Tongue (tissue), 2 donors: Measurements from ENCODE around the gene PYURF. TPM values are rescaled to one million over a fixed set of nuclear protein-coding genes. Genes with fewer than 3 reads are reported as not detected.

Experiments
- DNase-seq: peaks from one replicate; pipeline ENCODE4 v3.0.0-alpha.2; 2015
- total RNA-seq: library from RNA; depleted of rRNA; stranded (reverse); fragments of >200 nt; gene quantifications from one replicate; pipeline ENCODE4 v1.2.3, GENCODE V29; 2014

The PYURF gene
- total RNA-seq, 1 donor from 2014 or later = 73.1 TPM

GRCh38 chr4:88511236-88511635 is 12.3 kb downstream of the PYURF start:
- no peak for DNase-seq

- no peak for DNase-seq
Measured at GRCh38 chr4:88503344-88503743, 20.2 kb downstream of the PYURF start.

- no peak for DNase-seq
Measured at GRCh38 chr4:88497859-88498409, 25.6 kb downstream of the PYURF start.

- no peak for DNase-seq
Measured at GRCh38 chr4:88489100-88489761, 34.3 kb downstream of the PYURF start.

GRCh38 chr4:88481537-88481936 is 42.0 kb downstream of the PYURF start:
- DNase-seq = no peak

- DNase-seq = no peak
Measured at GRCh38 chr4:88478247-88478646, 45.3 kb downstream of the PYURF start.

GRCh38 chr4:88477229-88477860 is 46.2 kb downstream of the PYURF start:
- no peak for DNase-seq

Other genes starting within 250 kb of the PYURF start
- 46.5 TPM for gene PPM1K, start 239.2 kb downstream of the PYURF start, total RNA-seq
- gene HERC6, start 144.9 kb downstream of the PYURF start, total RNA-seq = 18.1 TPM
- 2.2 TPM for gene HERC5, start 66.7 kb downstream of the PYURF start, total RNA-seq
- 51.9 TPM for gene HERC3, start 68.7 kb upstream of the PYURF start, total RNA-seq
- gene NAP1L5, start 174.1 kb upstream of the PYURF start, total RNA-seq = 8.6 TPM